CD4-positive, alpha-beta T cell treated with Interleukin-4 for 1 hour (primary cell): ENCODE measurements around the gene PNLIPRP3.
"Not testable (repeated sequence)": the region's sequence is repeated elsewhere in the genome, so short reads cannot be mapped to it uniquely, and the experiment has no call there.

Source experiments
- DNase-seq, 2 donors: peaks; one replicate each; pipeline ENCODE4 v3.0.0-alpha.2; 2020 to 2022

The PNLIPRP3 gene

DNA sequence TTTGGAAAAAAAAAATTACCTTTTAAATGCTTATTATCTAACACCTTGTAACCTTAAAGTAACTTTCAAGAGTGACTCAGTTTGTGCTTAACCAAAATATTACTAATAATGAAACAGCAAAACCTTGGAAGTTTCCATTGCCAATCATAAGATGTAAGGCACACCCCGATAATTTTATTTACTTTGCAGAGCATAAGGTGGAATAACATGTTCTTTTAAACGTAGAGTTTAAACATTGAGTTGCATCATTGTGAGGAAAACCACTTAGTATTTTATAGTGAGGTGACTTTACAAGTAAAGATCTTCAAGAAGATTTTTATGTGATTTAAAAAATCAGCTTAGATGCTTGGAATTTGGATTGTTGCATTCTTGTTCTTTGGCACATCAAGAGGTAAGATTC, at the start of gene PNLIPRP3:
Gene PNLIPRP3 (plus strand): TSS at position 177 of the 400 bp plus-strand sequence. CDS start 166 bp downstream, at position 343.
- no peak for DNase-seq

GRCh38 chr10:116382290-116382689, 45.4 kb upstream of the PNLIPRP3 start:
- no peak for DNase-seq

DNA sequence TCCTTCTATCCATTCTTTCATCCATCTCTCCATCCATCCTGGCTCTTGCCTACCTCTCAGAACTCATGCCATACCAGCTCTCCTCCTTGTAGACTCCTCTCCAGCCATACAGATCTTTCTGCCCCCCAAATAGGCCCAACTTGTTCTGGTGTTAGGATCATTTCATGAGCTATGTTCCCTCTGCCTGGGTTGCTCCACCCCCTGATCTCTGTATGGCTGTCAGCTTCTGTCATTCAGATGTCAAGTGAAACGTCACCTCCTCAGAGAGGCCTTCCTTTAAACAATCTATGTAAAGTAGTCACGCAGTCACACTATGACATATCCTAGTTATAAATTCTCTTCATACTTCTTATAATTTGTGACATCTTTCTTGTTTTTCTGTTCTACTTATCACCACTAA, 42.3 kb upstream of the PNLIPRP3 start:
- DNase-seq, result no peak

DNA sequence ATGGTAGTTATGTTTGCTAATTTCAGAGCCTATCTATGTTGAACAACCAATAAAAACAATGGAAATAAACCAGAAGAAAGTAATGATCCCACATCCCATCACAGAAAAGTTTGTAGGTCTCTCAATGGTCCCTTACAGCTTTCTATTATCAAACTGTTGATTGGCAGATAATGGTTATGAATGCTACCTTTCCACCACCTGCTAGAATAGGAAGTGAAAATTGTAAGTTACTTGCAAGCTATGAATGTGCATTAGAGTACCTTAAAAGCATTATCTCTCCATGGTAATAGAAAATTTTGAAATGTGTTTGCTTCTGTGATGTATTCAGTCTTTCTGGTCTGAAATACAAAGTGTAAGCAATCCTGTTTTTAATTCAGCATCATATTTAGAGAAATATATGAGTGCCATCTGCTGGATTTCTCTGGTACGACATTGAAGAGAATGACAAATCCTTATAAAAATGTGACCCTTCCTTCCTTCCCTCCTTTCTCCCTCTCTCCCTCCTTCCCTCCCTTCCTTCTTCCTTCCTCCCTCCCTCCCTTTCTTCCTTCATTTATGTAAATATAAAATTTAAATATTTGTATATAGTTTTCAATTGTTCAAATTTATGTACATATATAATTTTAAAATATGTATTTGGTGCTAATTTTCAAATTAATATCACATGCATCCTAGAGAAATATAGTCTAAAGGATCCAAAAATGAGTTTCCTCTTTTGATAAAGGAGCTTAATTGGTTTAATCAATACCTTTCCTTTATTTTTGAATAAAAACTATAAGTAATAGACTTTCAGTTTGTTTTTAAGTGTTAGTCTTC, 41.4 kb upstream of the PNLIPRP3 start:
- DNase-seq, result peak in 1 of 2 donors; percentile 18

- not testable (repeated sequence) for DNase-seq
These were observed 34.3 kb upstream of the PNLIPRP3 start for GRCh38 chr10:116393246-116393831.

GRCh38 chr10:116395223-116395985, 32.2 kb upstream of the PNLIPRP3 start:
- DNase-seq, result no peak

GRCh38 chr10:116398224-116398623, 29.4 kb upstream of the PNLIPRP3 start:
- no peak for DNase-seq

DNA sequence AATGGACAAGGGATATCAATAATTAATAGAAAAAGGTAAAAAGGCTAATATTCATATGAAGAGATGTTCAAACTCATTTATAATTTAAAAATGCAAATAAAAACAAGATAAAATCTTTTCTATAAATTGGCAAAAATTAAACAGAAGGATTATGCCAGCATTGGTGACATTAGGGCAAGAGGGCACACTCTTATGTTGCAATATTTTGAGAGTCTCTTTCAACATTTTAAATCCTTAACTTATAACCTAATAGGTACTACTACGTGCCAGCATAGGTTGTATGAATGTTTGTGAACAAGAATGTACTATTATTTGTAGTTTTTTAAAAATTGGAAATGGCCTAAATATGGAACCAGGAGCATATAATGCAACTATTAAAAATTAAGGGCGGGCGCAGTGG, 24.8 kb upstream of the PNLIPRP3 start:
- DNase-seq, result no peak

- DNase-seq, result no peak
These were observed 23.9 kb upstream of the PNLIPRP3 start for GRCh38 chr10:116403740-116404250.

DNA sequence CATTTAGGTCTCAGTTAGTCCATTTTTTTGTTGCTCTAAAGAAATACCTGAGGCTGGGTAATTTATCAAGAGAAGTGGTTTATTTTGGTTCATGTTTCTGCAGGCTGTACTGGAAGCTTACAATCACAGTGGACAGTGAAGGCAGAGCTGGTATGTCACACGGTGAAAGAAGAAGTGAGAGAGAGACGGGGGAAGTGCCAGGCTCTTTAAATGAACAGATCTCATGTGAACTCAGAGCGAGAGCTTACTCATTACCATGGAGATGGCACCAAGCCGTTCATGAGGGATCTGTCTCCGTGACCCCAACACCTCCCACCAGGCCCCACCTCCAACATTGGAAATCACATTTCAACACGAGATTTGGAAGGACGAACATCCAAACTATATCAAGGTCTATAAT, 18.9 kb upstream of the PNLIPRP3 start:
- no peak for DNase-seq

GRCh38 chr10:116410351-116410750, 17.3 kb upstream of the PNLIPRP3 start:
- no peak for DNase-seq

DNA sequence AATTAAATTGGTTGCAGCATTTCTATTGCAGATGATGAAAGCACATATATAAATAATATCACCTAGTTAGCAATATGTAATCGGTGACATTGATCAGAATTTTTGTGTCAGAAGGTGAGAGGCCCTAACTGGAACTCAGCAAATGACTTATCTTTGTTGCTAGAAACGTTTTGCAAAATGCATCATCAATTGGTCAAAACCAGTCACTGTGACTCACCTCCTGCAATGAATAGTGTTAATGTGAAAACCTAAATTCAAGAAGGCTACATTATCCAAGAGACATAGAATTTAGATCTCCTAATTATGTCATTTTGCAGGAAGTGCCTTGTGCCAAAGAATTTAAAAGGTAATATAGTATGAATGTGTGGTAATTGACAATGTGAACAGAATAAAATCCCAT, 9.8 kb upstream of the PNLIPRP3 start:
- DNase-seq, result no peak

DNA sequence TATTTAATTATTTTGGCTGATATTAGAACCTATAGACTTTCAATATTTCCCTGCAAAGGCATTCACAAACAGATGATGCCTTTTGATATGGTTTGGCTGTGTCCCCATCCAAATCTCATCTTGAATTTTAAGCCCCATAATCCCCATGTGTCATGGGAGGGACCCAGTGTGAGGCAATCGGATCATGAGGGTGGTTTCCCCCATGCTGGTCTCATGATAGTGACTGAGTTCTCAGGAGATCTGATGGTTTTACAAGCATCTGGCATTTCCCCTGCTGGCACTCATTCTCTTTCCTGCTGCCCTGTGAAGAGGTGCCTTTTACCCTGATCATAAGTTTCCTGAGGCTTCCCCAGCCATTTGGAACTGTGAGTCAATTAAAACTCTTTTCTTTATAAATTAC, 9.3 kb upstream of the PNLIPRP3 start:
- no peak for DNase-seq

- no peak for DNase-seq
These were observed 5.8 kb upstream of the PNLIPRP3 start for GRCh38 chr10:116421815-116422214.

DNA sequence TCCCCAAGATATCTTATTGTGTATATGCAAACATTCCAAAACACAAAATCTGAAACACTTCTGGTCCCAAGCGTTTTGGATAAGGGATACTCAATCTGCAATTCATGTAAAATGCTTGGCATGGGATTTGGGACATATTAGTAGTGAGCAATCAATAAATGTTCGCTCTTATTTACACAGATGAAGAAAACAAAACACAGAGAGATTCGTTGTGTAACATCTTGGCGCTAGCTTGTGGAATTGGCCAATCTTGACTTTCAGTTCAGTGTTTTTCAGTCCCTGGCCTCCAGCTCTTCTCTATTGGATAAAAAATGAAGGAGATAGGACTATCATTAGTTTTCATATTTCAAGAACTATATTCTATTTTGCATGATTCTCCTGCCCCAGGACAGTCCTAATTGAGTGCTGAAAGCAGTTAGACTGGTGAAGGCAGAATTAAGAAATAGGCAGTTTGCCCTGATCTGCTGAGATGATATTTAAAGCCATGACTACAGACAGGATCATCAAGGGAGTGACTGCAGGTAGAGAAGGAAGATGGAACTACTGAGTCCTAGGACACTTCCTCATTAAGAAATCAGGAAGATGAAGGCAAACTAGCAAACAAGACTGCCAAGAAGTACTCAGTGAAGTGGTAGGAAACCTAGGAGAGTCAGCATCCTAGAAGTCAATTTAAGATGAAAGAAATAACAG, 1.8 kb downstream of the PNLIPRP3 start:
- no peak for DNase-seq

DNA sequence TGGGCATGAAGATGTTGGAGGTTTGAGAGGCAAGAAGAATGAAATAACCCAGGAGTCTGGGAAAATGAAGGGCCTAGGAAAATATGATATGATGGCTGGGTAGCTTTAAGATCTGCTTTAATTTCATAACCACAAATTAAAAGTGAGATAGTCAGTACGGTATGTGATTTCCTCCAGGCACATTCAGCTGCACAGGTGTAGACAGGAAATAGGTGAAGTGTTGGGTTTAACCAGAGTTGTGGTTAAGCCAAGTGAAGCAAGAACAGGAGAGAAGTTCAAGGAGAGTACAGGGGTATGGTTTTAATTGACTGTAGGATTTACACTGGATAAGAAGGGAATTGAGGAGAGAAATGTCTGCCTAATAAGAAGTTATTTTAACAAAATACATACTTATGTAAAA, 2.6 kb downstream of the PNLIPRP3 start:
- DNase-seq, result no peak

- DNase-seq, result no peak
These were observed 4.0 kb downstream of the PNLIPRP3 start for GRCh38 chr10:116431598-116431997.

- DNase-seq, result no peak
These were observed 9.5 kb downstream of the PNLIPRP3 start for GRCh38 chr10:116437076-116437692.

DNA sequence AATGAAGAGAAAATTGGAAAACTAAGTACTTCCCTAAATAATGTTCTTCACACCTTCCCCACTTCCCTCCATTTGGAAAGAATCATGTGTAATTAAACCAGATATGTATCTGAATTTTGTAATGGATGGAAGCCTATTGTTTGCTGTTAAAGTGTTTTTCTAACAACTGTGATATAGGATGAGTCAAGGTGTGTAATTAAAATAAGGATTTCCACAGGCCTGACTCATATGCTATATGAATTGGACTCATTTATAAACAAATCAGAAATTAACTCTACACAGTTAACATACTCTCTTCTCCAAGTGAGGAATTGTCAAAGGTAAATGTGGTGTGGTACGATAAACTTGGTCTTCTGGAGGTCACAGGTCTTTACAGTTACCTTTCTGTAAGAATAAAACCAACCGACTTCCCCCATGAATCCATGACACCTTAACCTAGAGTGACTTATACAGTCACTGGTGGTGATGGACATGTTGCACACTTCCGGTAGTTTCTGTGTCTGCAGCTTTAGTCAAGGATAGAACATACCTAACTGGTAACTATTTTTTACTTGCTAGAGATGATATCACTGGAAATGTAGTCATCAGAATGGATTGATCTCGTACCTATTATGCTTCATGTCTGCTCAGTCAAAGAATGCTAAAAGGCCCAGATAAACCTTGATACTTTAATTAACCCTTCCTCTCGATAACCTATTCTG, 12.8 kb downstream of the PNLIPRP3 start:
- no peak for DNase-seq

GRCh38 chr10:116444527-116445142, 17.0 kb downstream of the PNLIPRP3 start:
- DNase-seq, result no peak

DNA sequence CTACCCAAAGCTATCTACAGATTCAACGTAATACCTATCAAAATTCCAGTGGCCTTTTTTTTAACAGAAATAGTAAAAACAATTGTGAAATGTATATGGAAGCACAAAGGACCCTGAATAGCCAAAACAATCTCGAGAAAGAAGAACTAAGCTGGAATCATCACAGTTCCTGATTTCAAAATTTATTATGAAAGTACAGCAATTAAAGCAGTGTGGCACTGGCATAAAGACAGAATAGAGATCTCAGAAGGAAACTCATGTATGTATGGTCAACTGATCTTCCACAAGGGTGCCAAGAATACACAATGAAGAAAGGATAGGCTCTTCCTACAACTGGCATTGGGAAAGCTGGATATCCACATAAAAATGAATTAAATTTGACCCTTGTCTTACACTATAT, 23.2 kb downstream of the PNLIPRP3 start:
- no peak for DNase-seq
